Activated B cell treated with CpG ODN at 0.5 μM for 24 hours (primary cell): ENCODE results near the gene KPNA2. TPM values are rescaled to one million over a fixed set of nuclear protein-coding genes. Genes with fewer than 3 reads are reported as not detected.

ENCODE experiments used
- ATAC-seq: fragments of 200-7000 bp; cut with Tn5 transposase; one replicate; pipeline ENCODE4 v1.10.0; 2021; ENCODE audit warnings: low read depth, mild to moderate bottlenecking, moderate library complexity
- CTCF ChIA-PET: fragments of 350-600 bp; sonication (Branson Sonifier 250); formaldehyde crosslinking; loops from one replicate; lab custom pipeline; 2021; ENCODE audit warnings: antibody characterized with exemption; lab: Charles Lee
- POLR2A ChIA-PET: fragments of 350-600 bp; sonication (Branson Sonifier 250); formaldehyde crosslinking; loops from one replicate; lab custom pipeline; 2021; ENCODE audit warnings: antibody characterized with exemption; lab: Charles Lee
- DNase-seq: peaks from one replicate; pipeline ENCODE4 v3.0.0; 2022
- H3K27ac Mint-ChIP-seq: one replicate; pipeline ENCODE4 v1.8.0; 2020; ENCODE audit warnings: mixed read lengths
- H3K27me3 Mint-ChIP-seq: one replicate; pipeline ENCODE4 v1.8.0; 2021; ENCODE audit warnings: mixed read lengths
- H3K36me3 Mint-ChIP-seq: one replicate; pipeline ENCODE4 v1.8.0; 2021; ENCODE audit warnings: low read depth, mixed read lengths
- H3K4me1 Mint-ChIP-seq: one replicate; pipeline ENCODE4 v1.8.0; 2021; ENCODE audit warnings: mixed read lengths
- H3K4me3 Mint-ChIP-seq: one replicate; pipeline ENCODE4 v1.8.0; 2020; ENCODE audit warnings: mild to moderate bottlenecking, mixed read lengths
- H3K9me3 Mint-ChIP-seq: one replicate; pipeline ENCODE4 v1.8.0; 2020; ENCODE audit warnings: mixed read lengths
- CTCF ChIP-seq: fragments of 200-600 bp; IDR thresholded peaks from one replicate; pipeline ENCODE4 v1.8.0; 2022; ENCODE audit warnings: antibody characterized with exemption, mild to moderate bottlenecking
- intact Hi-C: fragments of 100-400 bp; cut with micrococcal nuclease; formaldehyde crosslinking; loops from one replicate; pipeline ENCODE4 v1.15.1; 2024
- total RNA-seq: library from RNA; stranded (reverse); gene quantifications from 2 replicates; pipeline ENCODE4 v1.2.3, GENCODE V29; 2022

KPNA2 gene
- total RNA-seq, 1 donor from 2014 or later, result 49.9 TPM

- ATAC-seq (no peak), DNase-seq (no peak)
- POLR2A ChIA-PET, result no interaction called here
- TF ChIP-seq CTCF, result no peak
- Mint-ChIP-seq H3K9me3 (no peaks in the 10 kb centered on the region), H3K4me3 (no peak overlapping the region), H3K27me3 (no peaks in the 10 kb centered on the region), H3K4me1 (peaks cover 39% of the 10 kb centered on the region), H3K27ac (no peak overlapping the region), H3K36me3 (no peaks in the 10 kb centered on the region)
- intact Hi-C loops, result loop anchor here (5.0 kb wide), 1 partner anchor 53 kb away; the partner anchor contains the start of gene KPNA2
- CTCF ChIA-PET, result no interaction called here
These were observed 54.3 kb downstream of the KPNA2 start for GRCh38 chr17:68089881-68090280.

- no peak for ATAC-seq
- intact Hi-C loops, result no loop called here
- H3K9me3 Mint-ChIP-seq, result no peaks in the 10 kb centered on the region
- TF ChIP-seq CTCF, result no peak
- ChIA-PET CTCF (no interaction called here), POLR2A (no interaction called here)
- no peak overlapping the region for H3K4me3 Mint-ChIP-seq
- no peak overlapping the region for H3K27ac Mint-ChIP-seq
- H3K27me3 Mint-ChIP-seq, result no peaks in the 10 kb centered on the region
- DNase-seq, result no peak
- H3K36me3 Mint-ChIP-seq, result no peaks in the 10 kb centered on the region
- H3K4me1 Mint-ChIP-seq, result peaks cover 2% of the 10 kb centered on the region
These were observed 59.0 kb downstream of the KPNA2 start for GRCh38 chr17:68094481-68095078.

GRCh38 chr17:68095205-68095811 lies 59.8 kb downstream of the KPNA2 start:
- Mint-ChIP-seq H3K27me3 (no peaks in the 10 kb centered on the region), H3K27ac (no peak overlapping the region), H3K36me3 (no peaks in the 10 kb centered on the region), H3K9me3 (no peaks in the 10 kb centered on the region), H3K4me1 (no peaks in the 10 kb centered on the region), H3K4me3 (no peak overlapping the region)
- DNase-seq (no peak), ATAC-seq (no peak)
- no peak for TF ChIP-seq CTCF
- POLR2A ChIA-PET, result no interaction called here
- CTCF ChIA-PET, result no interaction called here
- intact Hi-C loops, result no loop called here

- intact Hi-C loops, result no loop called here
- ChIA-PET CTCF (no interaction called here), POLR2A (no interaction called here)
- no peaks in the 10 kb centered on the region for H3K9me3 Mint-ChIP-seq
- no peak for DNase-seq
- no peak overlapping the region for H3K4me3 Mint-ChIP-seq
- peaks cover 3% of the 10 kb centered on the region for H3K4me1 Mint-ChIP-seq
- ATAC-seq, result no peak
- H3K27me3 Mint-ChIP-seq, result no peaks in the 10 kb centered on the region
- no peak overlapping the region for H3K27ac Mint-ChIP-seq
- TF ChIP-seq CTCF, result no peak
- no peaks in the 10 kb centered on the region for H3K36me3 Mint-ChIP-seq
These were observed 60.6 kb downstream of the KPNA2 start for GRCh38 chr17:68096111-68096510.

Other genes starting within 250 kb of the KPNA2 start
- 166 and 174 TPM in 2 replicates for gene BPTF, start 210.2 kb upstream of the KPNA2 start, total RNA-seq
- gene C17orf58, start 39.3 kb upstream of the KPNA2 start, total RNA-seq, result 3.5 and 4.3 TPM in 2 replicates
- 42.1 and 55.4 TPM in 2 replicates for gene AMZ2, start 212.3 kb downstream of the KPNA2 start, total RNA-seq